ENCODE data around the gene TSPAN15. TPM values are rescaled to one million over a fixed set of nuclear protein-coding genes. Genes with fewer than 3 reads are reported as not detected.

Gene TSPAN15
- total and polyA plus RNA-seq, 4 experiments from 2014 or later = 2.4 to 18.1 (median 9.4) TPM

DNA sequence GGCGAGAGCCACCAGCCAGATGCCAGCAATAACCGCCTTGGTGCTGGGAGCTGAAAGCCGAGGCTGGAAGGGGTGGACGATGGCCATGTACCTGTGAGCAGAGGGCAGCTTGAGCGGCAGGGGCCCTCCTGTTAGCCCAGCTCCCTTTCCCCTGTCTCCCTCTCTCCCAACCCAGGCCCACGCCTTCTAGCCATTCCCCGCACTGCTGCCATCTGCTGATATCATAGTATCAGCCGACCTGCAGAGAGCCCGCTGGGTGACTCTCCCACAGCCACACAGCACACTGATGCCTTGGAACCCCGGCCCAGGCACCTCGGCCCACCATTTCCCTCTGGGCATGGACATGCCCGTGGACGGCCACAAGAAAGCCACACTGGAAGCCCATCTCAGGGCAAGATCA lies 36.2 kb upstream of the TSPAN15 start:
- H3K27ac ChIP-seq (ENCODE audit: low read depth, low read length) = no peak overlapping the region
- ChIA-PET POLR2A (ENCODE audit: partially characterized antibody) (no interaction called here), CTCF (ENCODE audit: partially characterized antibody) (interaction anchor here (0.9 to 1.4 kb wide), 4 partner anchors 10 to 199 kb away, joined by 3 to 4 read pairs (median 3); no protein-coding TSS in a partner anchor)
- H3K36me3 Mint-ChIP-seq = no peaks in the 10 kb centered on the region
- no peaks in the 10 kb centered on the region for H3K4me1 ChIP-seq (ENCODE audit: insufficient read depth, low read length)
- peaks cover 0 to 12% (median 5%) of the 10 kb centered on the region in 4 donors for H3K4me1 Mint-ChIP-seq
- no peaks in the 10 kb centered on the region for H3K27me3 Mint-ChIP-seq
- H3K4me3 ChIP-seq (ENCODE audit: low read length in 2 of 2) = no peak overlapping the region
- intact Hi-C loops (cut with micrococcal nuclease) = no loop called here
- no peak overlapping the region for H3K4me3 Mint-ChIP-seq
- no peak overlapping the region for H3K27ac Mint-ChIP-seq
- H3K9me3 Mint-ChIP-seq = no peaks in the 10 kb centered on the region
- no peaks in the 10 kb centered on the region for H3K27me3 ChIP-seq (ENCODE audit: insufficient read depth, low read length)
- no peaks in the 10 kb centered on the region for H3K9me3 ChIP-seq (ENCODE audit: control insufficient read depth in 1 of 2, low read length in 2 of 2)
- no peaks in the 10 kb centered on the region for H3K36me3 ChIP-seq (ENCODE audit: insufficient read depth, low read length)
- no peak for DNase-seq

DNA sequence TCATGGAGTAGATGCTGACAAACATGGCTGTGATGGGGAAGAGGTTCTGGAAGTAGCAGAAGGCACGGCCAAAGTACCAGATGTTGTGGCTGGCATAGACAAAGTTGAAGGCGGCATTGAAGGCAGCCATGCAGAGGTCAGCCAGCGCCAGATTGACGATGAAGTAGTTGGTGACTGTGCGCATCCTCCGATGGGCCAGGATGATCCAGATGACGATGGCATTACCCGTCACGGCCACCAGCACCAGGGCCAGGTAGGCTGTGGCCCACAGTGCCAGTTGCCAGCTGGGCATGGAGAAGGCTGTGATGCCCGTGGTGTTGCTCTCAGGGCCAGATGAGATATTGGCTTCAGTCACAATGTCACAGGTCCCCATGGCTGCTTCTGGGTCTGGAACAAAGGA lies 35.3 kb upstream of the TSPAN15 start:
- Histone ChIP-seq H3K9me3 (ENCODE audit: control insufficient read depth in 1 of 2, low read length in 2 of 2) (no peaks in the 10 kb centered on the region), H3K4me1 (ENCODE audit: insufficient read depth, low read length) (no peaks in the 10 kb centered on the region), H3K27me3 (ENCODE audit: insufficient read depth, low read length) (no peaks in the 10 kb centered on the region), H3K27ac (ENCODE audit: low read depth, low read length) (no peak overlapping the region), H3K4me3 (ENCODE audit: low read length in 2 of 2) (no peak overlapping the region), H3K36me3 (ENCODE audit: insufficient read depth, low read length) (no peaks in the 10 kb centered on the region)
- intact Hi-C loops (cut with micrococcal nuclease) = no loop called here
- DNase-seq = no peak
- Mint-ChIP-seq H3K36me3 (no peaks in the 10 kb centered on the region), H3K27me3 (no peaks in the 10 kb centered on the region), H3K4me1 (peaks cover 0 to 8% (median 3%) of the 10 kb centered on the region in 4 donors), H3K27ac (no peak overlapping the region), H3K9me3 (no peaks in the 10 kb centered on the region), H3K4me3 (no peak overlapping the region)
- ChIA-PET CTCF (ENCODE audit: partially characterized antibody) (interaction anchor here (1.4 kb wide), 2 partner anchors 10 to 12 kb away, joined by 3 to 4 read pairs; no protein-coding TSS in a partner anchor), POLR2A (ENCODE audit: partially characterized antibody) (no interaction called here)

DNA sequence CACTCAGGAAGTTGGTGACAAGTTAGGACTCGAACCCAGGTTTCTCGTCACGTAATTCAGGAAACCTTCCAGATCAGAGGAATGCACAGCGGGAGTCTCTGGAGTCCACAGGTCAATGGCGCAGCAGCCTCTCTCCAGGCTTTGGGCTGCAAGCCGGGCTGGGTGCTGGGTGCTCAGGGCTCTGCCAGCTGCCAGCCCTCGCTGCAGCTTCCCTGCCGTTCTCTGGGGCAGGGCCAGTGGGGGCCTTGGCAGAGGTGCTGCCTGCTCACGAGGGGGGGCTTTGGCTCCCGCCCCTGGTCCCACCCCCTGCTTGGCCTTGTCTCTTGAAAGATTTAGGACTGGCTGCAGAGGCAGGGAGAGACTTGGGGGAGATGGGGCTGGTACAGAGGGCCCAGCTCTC lies 34.6 kb upstream of the TSPAN15 start, which contains the start of gene TACR2:
TSS of gene TACR2 (minus strand) at position 224 of the 400 bp plus-strand sequence. CDS start 595 bp downstream, outside the sequence.
- no peak within 1 kb of the TSS for H3K27ac Mint-ChIP-seq
- Histone ChIP-seq H3K27me3 (ENCODE audit: insufficient read depth, low read length) (no peaks in the 10 kb centered on the region), H3K4me3 (ENCODE audit: low read length in 2 of 2) (no peak within 1 kb of the TSS), H3K4me1 (ENCODE audit: insufficient read depth, low read length) (peaks cover 3% of the 10 kb centered on the region), H3K36me3 (ENCODE audit: insufficient read depth, low read length) (no peaks in the 10 kb centered on the region), H3K27ac (ENCODE audit: low read depth, low read length) (no peak within 1 kb of the TSS), H3K9me3 (ENCODE audit: control insufficient read depth in 1 of 2, low read length in 2 of 2) (no peaks in the 10 kb centered on the region)
- no peaks in the 10 kb centered on the region for H3K9me3 Mint-ChIP-seq
- ChIA-PET POLR2A (ENCODE audit: partially characterized antibody) (interaction anchor here (1.3 kb wide), 1 partner anchor 9 kb away, joined by 4 read pairs; no protein-coding TSS in a partner anchor), CTCF (ENCODE audit: partially characterized antibody) (interaction anchor here (1.3 to 1.5 kb wide), 4 partner anchors 9 to 99 kb away, joined by 3 to 6 read pairs (median 4); no protein-coding TSS in a partner anchor)
- no peaks in the 10 kb centered on the region for H3K27me3 Mint-ChIP-seq
- H3K36me3 Mint-ChIP-seq = no peaks in the 10 kb centered on the region
- intact Hi-C loops (cut with micrococcal nuclease) = no loop called here
- H3K4me1 Mint-ChIP-seq = peaks cover 0 to 10% (median 3%) of the 10 kb centered on the region in 4 donors
- DNase-seq = no peak
- H3K4me3 Mint-ChIP-seq = no peak within 1 kb of the TSS

DNA sequence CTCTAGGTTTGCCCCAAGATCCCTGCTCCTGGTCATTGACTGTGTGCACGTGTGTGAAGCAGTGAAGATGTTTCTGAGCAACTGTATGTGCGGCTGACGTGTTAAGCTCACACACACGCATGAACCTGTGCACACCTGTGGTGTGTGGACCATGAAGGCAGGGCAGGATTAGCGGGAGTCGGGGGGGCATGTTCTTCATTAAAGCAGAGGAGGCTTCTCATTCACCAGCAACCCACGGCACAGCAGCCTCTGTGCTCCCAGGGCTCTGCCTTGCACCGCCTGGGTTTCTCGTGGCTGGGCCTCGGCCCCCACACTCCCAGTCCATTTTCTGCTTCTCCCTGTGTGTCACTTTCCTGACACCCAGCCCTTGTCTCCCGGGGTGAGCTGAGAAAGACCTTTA lies 33.7 kb upstream of the TSPAN15 start:
- Mint-ChIP-seq H3K4me1 (peaks cover 6 to 18% (median 11%) of the 10 kb centered on the region in 4 donors), H3K27me3 (no peaks in the 10 kb centered on the region), H3K4me3 (no peak overlapping the region), H3K27ac (no peak overlapping the region), H3K36me3 (no peaks in the 10 kb centered on the region), H3K9me3 (no peaks in the 10 kb centered on the region)
- intact Hi-C loops (cut with micrococcal nuclease) = no loop called here
- peaks cover 9% of the 10 kb centered on the region for H3K4me1 ChIP-seq (ENCODE audit: insufficient read depth, low read length)
- H3K9me3 ChIP-seq (ENCODE audit: control insufficient read depth in 1 of 2, low read length in 2 of 2) = no peaks in the 10 kb centered on the region
- ChIA-PET CTCF (ENCODE audit: partially characterized antibody) (interaction anchor here (1.3 to 1.7 kb wide), 5 partner anchors 11 to 98 kb away, joined by 3 to 6 read pairs (median 3); no protein-coding TSS in a partner anchor), POLR2A (ENCODE audit: partially characterized antibody) (interaction anchor here (1.3 kb wide), 1 partner anchor 8 kb away, joined by 4 read pairs; no protein-coding TSS in a partner anchor)
- no peak overlapping the region for H3K4me3 ChIP-seq (ENCODE audit: low read length in 2 of 2)
- DNase-seq = no peak
- H3K27me3 ChIP-seq (ENCODE audit: insufficient read depth, low read length) = no peaks in the 10 kb centered on the region
- H3K36me3 ChIP-seq (ENCODE audit: insufficient read depth, low read length) = no peaks in the 10 kb centered on the region
- no peak overlapping the region for H3K27ac ChIP-seq (ENCODE audit: low read depth, low read length)

DNA sequence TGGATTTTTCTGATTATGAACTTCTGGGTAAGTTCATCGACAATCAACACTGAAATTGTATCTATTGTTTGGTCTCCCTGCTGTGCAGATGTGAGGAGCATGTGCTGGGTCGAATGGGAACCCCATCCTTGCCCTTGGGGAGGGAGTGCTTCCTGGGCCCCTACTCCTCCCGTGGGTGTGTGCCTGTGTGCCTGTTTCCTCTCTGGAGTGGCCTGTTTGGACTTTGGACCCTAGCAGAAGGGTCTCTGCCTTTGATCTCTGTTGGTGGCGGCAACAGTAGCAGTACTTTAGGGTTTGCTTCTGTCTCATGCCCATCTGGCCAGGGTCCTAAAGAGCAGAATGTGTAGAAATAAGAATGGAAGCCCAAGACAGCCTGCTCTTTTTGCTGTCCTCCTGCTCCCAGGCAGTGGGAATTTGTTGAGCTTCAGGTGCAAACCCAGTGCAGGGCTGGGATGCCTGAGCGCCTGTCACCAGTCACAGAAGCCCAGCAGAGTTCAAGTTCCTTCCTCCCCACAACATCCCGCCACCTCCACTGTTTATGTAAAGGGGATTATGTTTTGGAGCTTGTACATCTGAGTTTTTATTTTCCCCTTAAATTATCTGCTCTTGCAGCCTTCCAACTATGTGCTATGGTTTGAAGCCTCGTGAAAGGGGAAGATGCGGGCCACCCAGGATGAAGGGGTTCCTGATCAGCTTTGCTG lies 33.1 kb upstream of the TSPAN15 start:
- ChIA-PET CTCF (ENCODE audit: partially characterized antibody) (interaction anchor here (1.2 to 1.7 kb wide), 6 partner anchors 10 to 211 kb away, joined by 3 to 6 read pairs (median 3); no protein-coding TSS in a partner anchor), POLR2A (ENCODE audit: partially characterized antibody) (interaction anchor here (1.2 kb wide), 1 partner anchor 20 kb away, joined by 3 read pairs; no protein-coding TSS in a partner anchor)
- Histone ChIP-seq H3K27me3 (ENCODE audit: insufficient read depth, low read length) (no peaks in the 10 kb centered on the region), H3K4me3 (ENCODE audit: low read length in 2 of 2) (no peak overlapping the region), H3K9me3 (ENCODE audit: control insufficient read depth in 1 of 2, low read length in 2 of 2) (no peaks in the 10 kb centered on the region), H3K36me3 (ENCODE audit: insufficient read depth, low read length) (no peaks in the 10 kb centered on the region), H3K4me1 (ENCODE audit: insufficient read depth, low read length) (peaks cover 14% of the 10 kb centered on the region), H3K27ac (ENCODE audit: low read depth, low read length) (no peak overlapping the region)
- H3K4me3 Mint-ChIP-seq = no peak overlapping the region
- intact Hi-C loops (cut with micrococcal nuclease) = no loop called here
- peaks cover 7 to 23% (median 12%) of the 10 kb centered on the region in 4 donors for H3K4me1 Mint-ChIP-seq
- H3K36me3 Mint-ChIP-seq = no peaks in the 10 kb centered on the region
- DNase-seq = no peak
- H3K27ac Mint-ChIP-seq = peak overlapping the region in 1 of 7 donors; percentile 20
- H3K9me3 Mint-ChIP-seq = no peaks in the 10 kb centered on the region
- no peaks in the 10 kb centered on the region for H3K27me3 Mint-ChIP-seq

DNA sequence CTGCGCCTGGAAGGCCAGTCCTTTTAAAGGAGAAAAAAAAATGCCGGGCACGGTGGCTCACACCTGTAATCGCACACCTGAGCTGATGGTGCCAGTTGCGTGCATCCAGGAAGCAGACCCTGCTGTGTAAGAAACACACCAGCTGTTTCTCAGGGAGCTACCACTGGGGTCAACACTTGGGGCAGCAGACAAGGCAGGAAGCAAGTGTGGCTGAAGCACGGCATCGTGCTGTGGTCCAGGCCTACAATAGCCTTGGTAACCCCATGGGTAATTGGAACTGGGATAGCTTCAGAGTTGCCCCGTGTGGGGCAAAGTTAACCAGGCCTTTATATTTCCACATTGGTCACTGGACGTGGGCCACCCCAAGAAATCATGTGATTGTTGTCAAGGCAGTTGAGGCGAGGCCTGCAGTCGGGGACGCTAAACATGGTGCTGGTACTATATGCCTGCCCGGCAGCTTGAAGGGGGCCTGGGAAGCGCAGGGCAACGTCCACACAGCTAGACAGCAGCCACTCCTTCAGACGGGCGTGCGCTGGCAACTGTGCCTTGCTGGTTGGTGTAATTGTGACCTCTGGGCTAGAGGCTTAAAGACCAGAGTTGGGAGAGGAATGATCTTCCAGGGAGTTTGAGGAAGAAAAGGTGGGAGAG lies 32.0 kb upstream of the TSPAN15 start:
- no peak overlapping the region for H3K4me3 ChIP-seq (ENCODE audit: low read length in 2 of 2)
- Mint-ChIP-seq H3K4me3 (no peak overlapping the region), H3K4me1 (peaks cover 15 to 32% (median 20%) of the 10 kb centered on the region in 4 donors), H3K9me3 (no peaks in the 10 kb centered on the region), H3K36me3 (no peaks in the 10 kb centered on the region), H3K27me3 (no peaks in the 10 kb centered on the region), H3K27ac (peak overlapping the region in 1 of 7 donors; percentile 80)
- H3K27ac ChIP-seq (ENCODE audit: low read depth, low read length) = no peak overlapping the region
- H3K27me3 ChIP-seq (ENCODE audit: insufficient read depth, low read length) = no peaks in the 10 kb centered on the region
- ChIA-PET POLR2A (ENCODE audit: partially characterized antibody) (interaction anchor here (1.2 kb wide), 1 partner anchor 19 kb away, joined by 3 read pairs; no protein-coding TSS in a partner anchor), CTCF (ENCODE audit: partially characterized antibody) (interaction anchor here (1.2 to 1.7 kb wide), 2 partner anchors 9 to 210 kb away, joined by 3 to 5 read pairs; no protein-coding TSS in a partner anchor)
- DNase-seq = no peak
- no peaks in the 10 kb centered on the region for H3K36me3 ChIP-seq (ENCODE audit: insufficient read depth, low read length)
- peaks cover 22% of the 10 kb centered on the region for H3K4me1 ChIP-seq (ENCODE audit: insufficient read depth, low read length)
- no peaks in the 10 kb centered on the region for H3K9me3 ChIP-seq (ENCODE audit: control insufficient read depth in 1 of 2, low read length in 2 of 2)
- intact Hi-C loops (cut with micrococcal nuclease) = no loop called here

DNA sequence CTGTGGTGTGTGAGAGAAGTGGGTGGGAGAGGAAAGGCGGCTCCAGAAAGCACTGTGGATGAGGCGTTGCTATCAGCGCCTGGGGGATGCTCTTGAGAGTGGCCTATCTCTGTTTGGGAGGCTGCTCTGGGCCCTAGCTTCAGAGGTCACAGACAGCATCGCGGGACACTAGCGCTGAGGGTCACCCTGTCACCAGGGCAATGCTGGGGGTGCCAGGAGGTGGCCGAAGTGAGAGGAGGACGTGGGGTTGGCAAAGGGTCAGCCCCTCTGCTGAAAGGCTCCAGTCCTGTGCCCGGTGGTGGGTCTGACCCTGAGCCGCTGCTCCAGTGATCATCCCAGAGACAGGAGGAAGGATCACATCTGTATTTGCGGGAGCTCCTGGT lies 31.5 kb upstream of the TSPAN15 start:
- intact Hi-C loops (cut with micrococcal nuclease) = no loop called here
- CTCF ChIA-PET (ENCODE audit: partially characterized antibody) = interaction anchor here (1.2 kb wide), 1 partner anchor 209 kb away, joined by 3 read pairs; no protein-coding TSS in a partner anchor
- DNase-seq = no peak

More for the DNA sequence above, 31.5 kb upstream of the TSPAN15 start:
- no peaks in the 10 kb centered on the region for H3K9me3 Mint-ChIP-seq
- H3K27ac Mint-ChIP-seq = peak overlapping the region in 2 of 7 donors; percentile 12 to 80
- H3K36me3 ChIP-seq (ENCODE audit: insufficient read depth, low read length) = no peaks in the 10 kb centered on the region
- no peak overlapping the region for H3K27ac ChIP-seq (ENCODE audit: low read depth, low read length)
- POLR2A ChIA-PET (ENCODE audit: partially characterized antibody) = interaction anchor here (1.2 kb wide), 1 partner anchor 18 kb away, joined by 3 read pairs; no protein-coding TSS in a partner anchor
- H3K4me3 ChIP-seq (ENCODE audit: low read length in 2 of 2) = no peak overlapping the region
- peaks cover 18 to 37% (median 23%) of the 10 kb centered on the region in 4 donors for H3K4me1 Mint-ChIP-seq
- no peaks in the 10 kb centered on the region for H3K27me3 ChIP-seq (ENCODE audit: insufficient read depth, low read length)
- H3K4me1 ChIP-seq (ENCODE audit: insufficient read depth, low read length) = peaks cover 27% of the 10 kb centered on the region
- no peaks in the 10 kb centered on the region for H3K9me3 ChIP-seq (ENCODE audit: control insufficient read depth in 1 of 2, low read length in 2 of 2)
- no peak overlapping the region for H3K4me3 Mint-ChIP-seq
- no peaks in the 10 kb centered on the region for H3K27me3 Mint-ChIP-seq
- H3K36me3 Mint-ChIP-seq = no peaks in the 10 kb centered on the region
